Endothelial cell of umbilical vein (primary cell): ENCODE data around the gene CYFIP2. TPM values are rescaled to one million over a fixed set of nuclear protein-coding genes. Genes with fewer than 3 reads are reported as not detected.
A peak's percentile ranks its signal among the peaks of the same experiment; 100 is the strongest.

Source experiments
- BruUV-seq: library from RNA; stranded (reverse); fragments of 400-500 nt; replicated peaks from 2 replicates; lab custom pipeline; 2021; lab: Mats Ljungman, UMichigan
- CTCF ChIA-PET: fragments of 300-600, 350-600 bp; sonication (Branson Sonifier 250); formaldehyde crosslinking; loops from one replicate; lab custom pipeline; 2021; ENCODE audit warnings: antibody characterized with exemption, inconsistent platforms; lab: Charles Lee
- POLR2A ChIA-PET: fragments of 300-600, 350-600 bp; sonication (Branson Sonifier 250); formaldehyde crosslinking; loops from one replicate; lab custom pipeline; 2021; ENCODE audit warnings: antibody characterized with exemption, inconsistent platforms; lab: Charles Lee
- DNase-seq: peaks from one replicate; pipeline ENCODE4 v3.0.0-alpha.2; 2011; ENCODE audit warnings: low read depth, low spot score
- FAIRE-seq: peaks from 2 replicates; lab custom pipeline; 2011; peaks lifted over from hg19 to GRCh38; lab: Jason Lieb, UNC
- H2AFZ ChIP-seq: 2 replicates; pipeline ENCODE4 v1.6.0; 2012; ENCODE audit warnings: low read depth, low read length, control low read depth, inconsistent platforms
- H3K27ac ChIP-seq: 2 replicates; pipeline ENCODE4 v1.5.1; 2011; ENCODE audit warnings: low read depth, mild to moderate bottlenecking, control low read depth, low read length, moderate library complexity; ENCODE audit not compliant: insufficient read depth
- H3K27me3 ChIP-seq, 2 experiments: 2 replicates each; pipeline versions ENCODE4 v1.6.0 to v1.6.1; 2011; ENCODE audit warnings: low read length in 2 of 2, mixed read lengths in 1 of 2; ENCODE audit not compliant: control insufficient read depth in 2 of 2, insufficient read depth in 2 of 2
- H3K36me3 ChIP-seq, 2 experiments: 2 replicates in 1 of 2; 3 replicates in 1 of 2; pipeline ENCODE4 v1.5.1; 2011; ENCODE audit warnings: low read length in 2 of 2, mild to moderate bottlenecking in 1 of 2, moderate library complexity in 1 of 2; ENCODE audit not compliant: control insufficient read depth in 2 of 2, insufficient read depth in 2 of 2; ENCODE audit errors: extremely low read depth in 1 of 2
- H3K4me1 ChIP-seq: 3 replicates; pipeline ENCODE4 v1.5.1; 2011; ENCODE audit warnings: mild to moderate bottlenecking, low read length; ENCODE audit not compliant: control insufficient read depth, insufficient read depth; ENCODE audit errors: extremely low read depth
- H3K4me2 ChIP-seq: 2 replicates; pipeline ENCODE4 v1.6.1; 2011; ENCODE audit warnings: low read length, control low read depth, mixed read lengths; ENCODE audit not compliant: insufficient read depth
- H3K4me3 ChIP-seq, 3 experiments: fragments of 200-600 bp in 1 of 3; sonication (generic), shearing (Covaris generic) in 1 of 3; replicated peaks in 1 of 3; 2 replicates each; pipeline ENCODE4 v1.5.1; 2011 to 2016; ENCODE audit warnings: control low read depth in 3 of 3, low read length in 3 of 3, mild to moderate bottlenecking in 2 of 3, inconsistent platforms in 1 of 3, low read depth in 1 of 3, moderate library complexity in 1 of 3; ENCODE audit not compliant: insufficient read depth in 1 of 3
- H3K79me2 ChIP-seq: 2 replicates; pipeline ENCODE4 v1.6.0; 2012; ENCODE audit warnings: low read length, inconsistent platforms; ENCODE audit not compliant: control insufficient read depth, insufficient read depth
- H3K9ac ChIP-seq: replicated peaks from 2 replicates; pipeline ENCODE3; 2011; ENCODE audit warnings: low read length, control low read depth; ENCODE audit not compliant: insufficient read depth; ENCODE audit errors: extremely low read depth
- H3K9me1 ChIP-seq: replicated peaks from 3 replicates; pipeline ENCODE4 v1.6.0; 2011; ENCODE audit warnings: mild to moderate bottlenecking, low read length; ENCODE audit not compliant: control insufficient read depth, insufficient read depth; ENCODE audit errors: extremely low read depth
- H3K9me3 ChIP-seq: replicated peaks from 2 replicates; pipeline ENCODE4 v1.5.1; 2012; ENCODE audit warnings: low read length, inconsistent platforms; ENCODE audit not compliant: control insufficient read depth, insufficient read depth
- H4K20me1 ChIP-seq: replicated peaks from 2 replicates; pipeline ENCODE3; 2011; ENCODE audit warnings: mild to moderate bottlenecking, low read length; ENCODE audit not compliant: control insufficient read depth, insufficient read depth; ENCODE audit errors: extremely low read depth
- CTCF ChIP-seq, 2 donors: IDR thresholded peaks; 1 replicate in 1 of 2; 2 replicates in 1 of 2; pipeline ENCODE4 v1.5.1; 2011; ENCODE audit warnings: low read length in 2 of 2, mild to moderate bottlenecking in 2 of 2, moderate library complexity in 2 of 2, control low read depth in 1 of 2, inconsistent platforms in 1 of 2, low read depth in 1 of 2; ENCODE audit not compliant: insufficient read depth in 1 of 2; ENCODE audit errors: extremely low read depth in 1 of 2
- EZH2 ChIP-seq: IDR thresholded peaks from 2 replicates; pipeline ENCODE4 v1.6.1; 2012; ENCODE audit warnings: borderline replicate concordance, low read depth, mild to moderate bottlenecking, moderate library complexity, low read length, inconsistent platforms; ENCODE audit not compliant: severe bottlenecking
- FOS ChIP-seq: IDR thresholded peaks from 2 replicates; pipeline ENCODE4 v1.6.1; 2011; ENCODE audit warnings: mild to moderate bottlenecking, low read length, moderate library complexity, borderline replicate concordance; ENCODE audit not compliant: insufficient read depth
- GATA2 ChIP-seq: IDR thresholded peaks from 2 replicates; pipeline ENCODE4 v1.7.0; 2011; ENCODE audit warnings: low read depth, mild to moderate bottlenecking, moderate library complexity, mixed read lengths, low read length; ENCODE audit not compliant: insufficient read length, insufficient read depth
- JUN ChIP-seq: IDR thresholded peaks from 2 replicates; pipeline ENCODE4 v1.6.1; 2011; ENCODE audit warnings: borderline replicate concordance, low read depth; ENCODE audit not compliant: insufficient read length, insufficient read depth
- MAX ChIP-seq: IDR thresholded peaks from 2 replicates; pipeline ENCODE4 v1.6.1; 2011; ENCODE audit not compliant: insufficient read depth, insufficient read length
- MYC ChIP-seq: IDR thresholded peaks from one replicate; pipeline ENCODE4 v1.6.1; 2011; ENCODE audit warnings: mild to moderate bottlenecking, low read depth, low read length
- POLR2A ChIP-seq: IDR thresholded peaks from 2 replicates; pipeline ENCODE4 v1.6.1; 2012; ENCODE audit warnings: low read depth, mild to moderate bottlenecking, control low read depth, low read length
- POLR2AphosphoS5 ChIP-seq: IDR thresholded peaks from 2 replicates; pipeline ENCODE4 v1.6.1; 2012; ENCODE audit warnings: low read depth, mild to moderate bottlenecking, control low read depth, low read length, moderate library complexity; ENCODE audit not compliant: insufficient read depth
- dilution Hi-C: fragments of 300-500 bp; cut with MboI; formaldehyde crosslinking; loops from one replicate; pipeline ENCODE4 v1.15.0; 2019; ENCODE audit warnings: low sequenced_read_pairs; ENCODE audit not compliant: extremely low pct_ligation_motif_present
- intact Hi-C: fragments of 100-400 bp; cut with micrococcal nuclease; formaldehyde crosslinking; loops from one replicate; pipeline ENCODE4 v1.10.0; 2022
- polyA plus RNA-seq, 4 experiments: library from polyadenylated mRNA; depleted of rRNA in 3 of 4; stranded (reverse) in 3 of 4; unstranded in 1 of 4; fragments of >200 nt; gene quantifications; 2 replicates each; pipeline versions ENCODE4 v1.2.1 to v1.2.3, GENCODE V29; 2011 to 2012; ENCODE audit warnings: missing spikeins in 1 of 4
- total RNA-seq: library from RNA; stranded (reverse); gene quantifications from 2 replicates; pipeline ENCODE4 v1.2.3, GENCODE V29; 2021

CYFIP2 gene
- total and polyA plus RNA-seq, 2 donors (not counting 3 experiments of a cell fraction or from before 2014, with no cell fraction given) = 9.2 to 22.4 TPM

- intact Hi-C loops (loop anchor here (5.0 kb wide), 1 partner anchor 124 kb away; the partner anchor contains the start of gene MED7), dilution Hi-C loops (no loop called here)
- H4K20me1 ChIP-seq = no peaks in the 10 kb centered on the region
- no peaks in the 10 kb centered on the region for H3K36me3 ChIP-seq
- no peaks in the 10 kb centered on the region for H3K9me3 ChIP-seq
- ChIA-PET CTCF (interaction anchor here (3.9 kb wide), 1 partner anchor 12 kb away, joined by 24 read pairs; no protein-coding TSS in a partner anchor), POLR2A (no interaction called here)
- no TSS peak for BruUV-seq
- H3K4me3 ChIP-seq = peak overlapping the region; percentile 44 to 60 (median 58)
- no peaks in the 10 kb centered on the region for H3K9me1 ChIP-seq
- H3K4me1 ChIP-seq = peaks cover 4% of the 10 kb centered on the region
- DNase-seq = peak; percentile 6
- no peak overlapping the region for H3K27ac ChIP-seq
- no peaks in the 10 kb centered on the region for H3K79me2 ChIP-seq
- H3K27me3 ChIP-seq = peaks cover 10 to 11% of the 10 kb centered on the region in 2 experiments
- H3K4me2 ChIP-seq = peak overlapping the region; percentile 55
- TF ChIP-seq CTCF (IDR thresholded peaks at IDR 0.05; ENCODE audit: extremely low read depth in 1 of 2, insufficient read depth in 1 of 2, low read depth in 1 of 2, low read length in 2 of 2) (peak in 1 of 2 donors; percentile 4), MAX (no peak)
- no peak for FAIRE-seq
- peak overlapping the region; percentile 99 for H2AFZ ChIP-seq
- H3K9ac ChIP-seq = no peak overlapping the region
Measured at GRCh38 chr5:157266286-157267007, 524 bp downstream of the CYFIP2 start.

- TF ChIP-seq CTCF (IDR thresholded peaks at IDR 0.05; ENCODE audit: extremely low read depth in 1 of 2, insufficient read depth in 1 of 2, low read depth in 1 of 2, low read length in 2 of 2) (no peak), POLR2AphosphoS5 (no peak), FOS (no peak), POLR2A (no peak), JUN (no peak), GATA2 (no peak), EZH2 (no peak), MAX (no peak), MYC (no peak)
Measured at GRCh38 chr5:157267025-157267424, 1.1 kb downstream of the CYFIP2 start.

More at GRCh38 chr5:157267025-157267424, 1.1 kb downstream of the CYFIP2 start:
- DNase-seq (no peak), FAIRE-seq (no peak)
- Histone ChIP-seq H2AFZ (no peak overlapping the region), H3K27ac (no peak overlapping the region), H3K4me1 (peaks cover 4% of the 10 kb centered on the region), H3K4me3 (no peak overlapping the region), H3K79me2 (no peaks in the 10 kb centered on the region), H3K36me3 (no peaks in the 10 kb centered on the region), H3K4me2 (no peak overlapping the region), H3K9me3 (no peaks in the 10 kb centered on the region), H3K27me3 (peaks cover 9 to 10% of the 10 kb centered on the region in 2 experiments), H3K9ac (no peak overlapping the region), H4K20me1 (no peaks in the 10 kb centered on the region), H3K9me1 (no peaks in the 10 kb centered on the region)
- ChIA-PET POLR2A (no interaction called here), CTCF (interaction anchor here (3.9 kb wide), 1 partner anchor 13 kb away, joined by 24 read pairs; no protein-coding TSS in a partner anchor)
- dilution Hi-C loops (no loop called here), intact Hi-C loops (loop anchor here (5.0 kb wide), 1 partner anchor 125 kb away; the partner anchor contains the start of gene MED7)
- BruUV-seq = TSS peak; percentile 24
